ENCODE measurements around the gene USB1. TPM values are rescaled to one million over a fixed set of nuclear protein-coding genes. Genes with fewer than 3 reads are reported as not detected.

The USB1 gene
- polyA plus RNA-seq, 1 experiment: 86.2 TPM

GRCh38 chr16:58070585-58070984 is 69.4 kb downstream of the USB1 start:
- Histone ChIP-seq H3K36me3 (ENCODE audit: control insufficient read depth, insufficient read depth, low read length) (no peaks in the 10 kb centered on the region), H3K27me3 (ENCODE audit: control insufficient read depth, insufficient read depth, low read length) (no peaks in the 10 kb centered on the region), H3K4me3 (ENCODE audit: low read depth, low read length) (no peak overlapping the region)
- DNase-seq (ENCODE audit: low read depth): no peak
- CTCF ChIA-PET: interaction anchor here (1.0 to 1.2 kb wide), 2 partner anchors 13 to 22 kb away, joined by 3 read pairs; no protein-coding TSS in a partner anchor
- POLR2A ChIA-PET: no interaction called here
- no peak for TF ChIP-seq CTCF (IDR thresholded peaks at IDR 0.05; ENCODE audit: insufficient read depth, low read depth, low read length)

Other genes starting within 250 kb of the USB1 start
- 35.3 and 60.5 TPM in 2 replicates for gene KIFC3, start 198.9 kb upstream of the USB1 start, polyA plus RNA-seq (2011; rRNA removed)
- not detected in 2 replicates for gene CNGB1, start 30.3 kb upstream of the USB1 start, polyA plus RNA-seq (2011; rRNA removed)
- 4.9 and 5.8 TPM in 2 replicates for gene ZNF319, start 735 bp upstream of the USB1 start, polyA plus RNA-seq (2011; rRNA removed)
- 0.71 and 1.1 TPM in 2 replicates for gene MMP15, start 24.3 kb downstream of the USB1 start, polyA plus RNA-seq (2011; rRNA removed)
- gene CFAP20, start 128.0 kb downstream of the USB1 start, polyA plus RNA-seq (2011; rRNA removed): 36.6 and 45.6 TPM in 2 replicates
- 22.5 and 32.8 TPM in 2 replicates for gene CSNK2A2, start 196.7 kb downstream of the USB1 start, polyA plus RNA-seq (2011; rRNA removed)

Data from BJ (cell line).